LNCaP clone FGC (cell line): ENCODE measurements around the gene ODAPH.
"Not testable (repeated sequence)": the region's sequence is repeated elsewhere in the genome, so short reads cannot be mapped to it uniquely, and the experiment has no call there.

Source experiments
- DNase-seq: peaks from one replicate; pipeline ENCODE4 v3.0.0-alpha.2; 2011; ENCODE audit warnings: low read depth
- H3K4me3 ChIP-seq: 2 replicates; pipeline ENCODE4 v1.5.1; 2011; ENCODE audit warnings: mild to moderate bottlenecking, low read depth, low read length, control low read depth
- CTCF ChIP-seq: IDR thresholded peaks from 2 replicates; pipeline ENCODE4 v1.5.1; 2012; ENCODE audit warnings: mild to moderate bottlenecking; ENCODE audit not compliant: control insufficient read depth, insufficient read depth; ENCODE audit errors: extremely low read depth

The ODAPH gene, protein sequence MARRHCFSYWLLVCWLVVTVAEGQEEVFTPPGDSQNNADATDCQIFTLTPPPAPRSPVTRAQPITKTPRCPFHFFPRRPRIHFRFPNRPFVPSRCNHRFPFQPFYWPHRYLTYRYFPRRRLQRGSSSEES

GRCh38 chr4:75555294-75556164 lies at the start of gene ODAPH:
Gene ODAPH, plus strand, starts transcription at chr4:75556066. Its CDS starts 17 bp downstream, at chr4:75556083.
- TF ChIP-seq CTCF, result peak; percentile 22; the same call in 1 of the 2 replicates
- no peak for DNase-seq
- H3K4me3 ChIP-seq, result no peak within 1 kb of the TSS

GRCh38 chr4:75509592-75509991 lies 46.3 kb upstream of the ODAPH start:
- DNase-seq, result not testable (repeated sequence)

DNA sequence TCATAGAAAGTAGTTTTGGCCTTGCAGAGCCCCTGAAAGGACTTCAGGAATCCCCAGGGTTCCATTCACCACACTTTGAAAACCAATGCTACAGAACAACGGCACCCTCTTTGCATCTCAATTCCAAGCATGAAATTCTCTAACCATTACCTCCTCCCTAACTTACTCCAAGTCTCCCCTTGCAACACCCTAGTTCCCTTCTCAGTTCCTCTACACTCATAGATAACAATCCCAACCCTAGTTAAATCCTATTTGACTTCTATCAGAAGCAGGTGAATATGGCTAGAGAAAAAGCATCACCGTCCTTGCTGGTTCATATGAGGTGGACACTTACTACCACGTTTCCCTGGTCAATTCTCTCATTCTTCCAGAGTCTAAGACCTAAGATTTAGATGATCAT lies 44.0 kb upstream of the ODAPH start:
- DNase-seq, result no peak
- 0 out of 2 replicates have a peak overlapping the region, but pooled peaks have one; percentile 5 for H3K4me3 ChIP-seq
- TF ChIP-seq CTCF, result no peak

More at GRCh38 chr4:75509592-75509991, 46.3 kb upstream of the ODAPH start:
- not testable (repeated sequence) for H3K4me3 ChIP-seq

DNA sequence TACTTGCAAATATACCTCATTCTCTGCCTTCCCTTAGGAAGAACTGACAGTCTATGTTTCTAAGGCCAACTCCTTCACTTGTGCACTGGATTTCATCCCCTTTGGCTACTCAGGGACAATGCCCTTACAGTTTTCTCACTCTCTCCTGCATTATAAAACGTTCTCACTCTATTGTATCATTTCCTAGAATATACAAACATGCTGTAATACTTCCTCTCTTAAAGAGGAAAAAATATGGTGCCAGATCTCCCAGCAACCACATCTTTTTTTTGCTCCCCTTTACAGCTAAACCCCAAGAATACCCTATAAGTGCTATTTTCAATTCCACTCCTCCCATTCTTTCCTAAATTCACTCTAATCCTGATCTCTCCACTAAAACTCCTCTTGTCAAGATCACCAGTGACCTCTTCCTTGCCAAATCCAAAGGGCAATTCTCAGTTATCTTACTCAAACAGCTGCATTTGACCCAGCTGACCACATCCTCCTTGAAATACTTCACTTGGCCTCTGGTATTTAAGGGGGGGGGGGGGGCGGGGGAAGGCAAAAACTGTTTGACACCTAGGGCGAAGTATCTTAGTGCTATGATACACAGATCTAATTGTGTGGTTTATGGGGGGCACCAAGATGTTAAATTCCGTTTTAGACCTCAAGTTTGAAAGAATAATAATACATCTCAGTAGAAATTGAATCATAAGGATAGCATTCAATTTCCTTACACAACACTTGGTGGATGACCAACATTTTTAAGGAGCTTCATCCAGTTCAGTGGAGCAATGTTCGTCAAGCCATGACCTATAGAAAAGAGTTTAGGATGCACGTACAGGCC lies 43.3 kb upstream of the ODAPH start:
- TF ChIP-seq CTCF, result no peak
- H3K4me3 ChIP-seq, result peak overlapping the region; percentile 81
- no peak for DNase-seq

GRCh38 chr4:75513526-75514130 lies 42.2 kb upstream of the ODAPH start:
- TF ChIP-seq CTCF, result no peak
- peak overlapping the region; percentile 81 for H3K4me3 ChIP-seq
- no peak for DNase-seq

- peak within 1 kb of the TSS; percentile 81 for H3K4me3 ChIP-seq
- no peak for TF ChIP-seq CTCF
- DNase-seq, result peak; percentile 92
Observed at GRCh38 chr4:75514131-75514948, 41.5 kb upstream of the ODAPH start, which contains the start of the genes RCHY1 and THAP6. Gene RCHY1, minus strand, starts transcription at chr4:75514403. Its CDS starts 117 bp downstream, at chr4:75514286. Gene THAP6, plus strand, starts transcription at chr4:75514473. Its CDS starts 980 bp downstream, at chr4:75515453.
